Panc1 (cell line): ENCODE results near the gene SLC46A3.

Experiments
- CTCF ChIP-seq: fragments of 450-650 bp; IDR thresholded peaks from 2 replicates; pipeline ENCODE4 v1.5.1; 2017; ENCODE audit warnings: mild to moderate bottlenecking
- REST ChIP-seq, 2 experiments: IDR thresholded peaks; 2 replicates each; pipeline ENCODE4 v1.6.1; 2011 to 2012; ENCODE audit warnings: low read depth in 2 of 2, control low read depth in 1 of 2, low read length in 1 of 2, mild to moderate bottlenecking in 1 of 2, moderate library complexity in 1 of 2; ENCODE audit not compliant: insufficient read depth in 1 of 2

GRCh38 chr13:28651810-28652401 is 66.9 kb downstream of the SLC46A3 start:
- TF ChIP-seq CTCF, result no peak
- no peak for TF ChIP-seq REST (IDR thresholded peaks at IDR 0.05; ENCODE audit: insufficient read depth in 1 of 2, low read depth in 2 of 2, low read length in 1 of 2)
